NCI-H1417 (cell line): Measurements from ENCODE around the gene DAAM1.

Source experiments
- DNase-seq, 3 experiments: peaks; one replicate each; lab custom pipeline; 2025; lab: John Stamatoyannopoulos, UW

Gene DAAM1

GRCh38 chr14:59341858-59342477, 153.5 kb downstream of the DAAM1 start:
- no peak for DNase-seq

DNA sequence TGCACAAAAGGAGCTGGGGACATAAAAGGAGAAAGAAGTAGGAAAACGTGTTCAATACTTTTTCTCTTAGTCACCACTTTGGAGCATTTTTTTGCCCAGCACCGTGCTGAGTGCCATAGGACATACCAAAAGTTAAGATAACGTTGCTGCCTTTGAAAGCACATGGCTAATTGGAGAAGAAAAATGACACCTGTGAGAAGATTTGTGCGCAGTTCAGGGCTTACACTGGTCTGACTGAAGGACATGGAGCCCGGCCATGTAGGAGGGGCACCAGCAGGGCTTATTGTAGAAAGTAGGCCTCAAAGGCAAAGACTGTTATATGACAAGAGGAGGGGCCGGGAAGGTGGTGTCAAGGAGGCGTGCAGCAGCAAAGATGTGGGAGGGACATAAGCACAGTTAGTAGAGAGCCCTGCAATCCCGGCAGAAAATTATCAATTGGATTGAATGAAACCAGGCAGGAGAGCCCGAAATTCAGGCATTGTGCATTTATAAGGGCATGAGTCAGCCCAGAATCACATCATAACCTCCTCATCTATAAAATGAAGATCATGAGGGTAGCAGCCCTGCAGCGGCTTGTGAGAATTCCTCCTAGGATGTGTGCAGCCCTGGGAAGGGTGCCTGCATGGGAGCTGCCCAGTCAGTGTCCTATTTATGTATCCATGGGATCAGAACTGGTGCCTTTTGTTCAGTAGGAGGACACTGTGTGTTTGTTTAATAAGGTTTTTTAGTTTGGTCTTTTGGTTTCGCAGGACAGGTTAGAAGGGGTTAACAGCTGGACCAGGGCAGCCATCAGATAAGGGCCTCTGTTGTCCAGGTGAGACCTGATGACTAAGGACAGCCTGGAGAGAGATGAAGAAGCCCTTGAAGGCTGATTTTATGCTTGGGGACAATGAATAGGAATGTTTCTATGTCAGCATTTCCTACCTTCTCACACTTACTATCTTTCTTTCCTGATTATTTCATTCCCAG, 154.3 kb downstream of the DAAM1 start:
- DNase-seq: no peak

GRCh38 chr14:59343585-59343984, 155.1 kb downstream of the DAAM1 start:
- peak in 2 of 3 experiments; percentile 15 to 43 for DNase-seq

GRCh38 chr14:59344016-59344415, 155.5 kb downstream of the DAAM1 start:
- no peak for DNase-seq

GRCh38 chr14:59344691-59345455, 156.4 kb downstream of the DAAM1 start:
- DNase-seq: no peak

DNA sequence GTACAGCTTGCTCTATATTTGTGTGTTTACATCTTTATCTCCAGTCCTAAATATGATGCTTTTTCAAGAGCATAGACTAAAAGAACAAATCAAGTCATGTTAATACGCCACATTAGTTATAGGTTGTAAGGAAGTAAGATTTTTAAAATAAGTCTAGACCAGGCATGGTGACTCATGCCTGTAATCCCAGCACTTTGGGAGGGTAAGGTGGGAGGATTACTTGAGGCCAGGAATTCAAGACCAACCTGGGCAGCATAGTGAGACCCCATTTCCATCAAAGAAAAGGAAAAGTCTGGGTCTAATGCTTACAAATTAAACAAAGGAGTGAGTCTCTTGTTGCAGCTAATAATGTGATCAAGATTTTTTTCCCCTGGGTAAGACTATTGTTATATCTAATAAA, 157.9 kb downstream of the DAAM1 start:
- DNase-seq: no peak

- DNase-seq: no peak
Measured at GRCh38 chr14:59346796-59347510, 158.5 kb downstream of the DAAM1 start.

GRCh38 chr14:59347511-59347900, 159.0 kb downstream of the DAAM1 start:
- no peak for DNase-seq

DNA sequence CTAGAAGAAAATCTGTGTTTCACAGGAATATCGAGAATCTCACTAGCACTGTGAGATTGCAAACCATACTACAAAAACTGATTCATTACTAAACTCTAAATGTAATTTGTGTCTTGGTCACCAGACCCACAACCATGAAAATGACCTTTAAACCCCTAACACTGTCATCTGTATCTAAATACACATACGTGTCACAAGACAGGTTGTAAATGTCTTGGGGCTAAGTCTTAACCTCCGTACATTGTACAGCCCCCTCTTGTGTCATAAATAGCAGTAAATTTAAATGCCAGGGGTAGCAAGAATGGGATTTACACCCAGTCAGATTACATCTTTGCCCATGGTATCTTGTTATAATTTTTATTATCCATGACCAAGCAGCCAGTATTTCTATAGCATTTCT, 159.4 kb downstream of the DAAM1 start:
- no peak for DNase-seq

- no peak for DNase-seq
Measured at GRCh38 chr14:59349258-59349701, 160.8 kb downstream of the DAAM1 start.

- DNase-seq: no peak
Measured at GRCh38 chr14:59352961-59353360, 164.5 kb downstream of the DAAM1 start.

- DNase-seq: no peak
Measured at GRCh38 chr14:59354666-59355065, 166.2 kb downstream of the DAAM1 start.

DNA sequence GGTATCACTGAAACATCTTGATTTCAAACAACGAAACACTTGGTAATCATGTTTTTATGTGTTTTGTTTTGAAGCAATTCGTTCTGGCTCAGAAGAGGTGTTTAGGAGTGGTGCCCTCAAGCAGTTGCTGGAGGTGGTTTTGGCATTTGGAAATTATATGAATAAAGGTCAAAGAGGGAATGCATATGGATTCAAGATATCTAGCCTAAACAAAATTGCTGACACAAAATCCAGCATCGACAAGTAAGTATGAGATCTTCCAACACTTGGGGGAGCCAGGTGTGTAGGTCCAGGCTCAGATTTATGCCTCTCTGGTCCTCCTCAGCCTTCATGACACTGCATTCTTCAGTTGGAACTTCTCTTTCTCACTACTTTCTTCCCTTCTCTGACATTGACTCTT, 166.6 kb downstream of the DAAM1 start:
- DNase-seq: no peak

- DNase-seq: peak in 2 of 3 experiments; percentile 2 to 49
Measured at GRCh38 chr14:59356312-59356711, 167.8 kb downstream of the DAAM1 start.

DNA sequence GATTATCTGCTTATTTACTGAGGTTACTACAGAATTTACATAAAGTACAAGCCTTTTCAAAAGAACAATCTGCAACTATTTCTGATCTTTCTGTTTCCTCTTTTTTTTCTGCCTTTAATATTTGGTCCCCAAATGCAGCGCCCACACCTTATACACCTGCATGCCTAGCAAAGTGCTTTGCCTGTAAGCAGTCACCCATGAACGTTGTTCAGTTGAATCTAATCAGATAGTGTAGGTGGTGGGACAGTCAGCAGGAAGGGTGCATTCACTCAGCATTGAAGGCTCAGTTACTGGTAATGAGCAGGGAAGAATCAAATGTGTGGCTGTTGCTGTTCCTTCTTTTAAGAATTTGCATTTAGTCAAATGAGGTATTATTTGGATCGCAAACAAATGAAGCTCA, 168.3 kb downstream of the DAAM1 start:
- no peak for DNase-seq

DNA sequence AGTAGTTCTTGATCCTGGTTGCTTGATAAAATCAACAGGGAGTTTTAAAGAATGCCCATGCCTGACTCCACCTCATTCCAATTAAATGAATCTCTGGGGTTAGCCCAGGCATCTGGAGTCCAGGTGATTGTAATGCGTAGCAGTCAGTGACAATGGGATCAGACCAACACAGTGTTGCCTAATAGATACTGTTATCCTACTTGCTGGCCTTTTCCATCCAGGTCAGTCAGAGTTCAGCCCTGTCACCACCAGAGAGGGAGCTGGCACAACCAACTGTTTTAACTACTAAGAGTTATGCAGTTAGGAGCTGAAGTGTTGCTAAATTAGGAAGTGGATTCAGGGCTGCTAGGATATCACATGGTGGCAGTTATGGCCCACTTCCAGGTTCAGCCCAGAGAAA, 169.6 kb downstream of the DAAM1 start:
- no peak for DNase-seq

GRCh38 chr14:59358784-59359183, 170.3 kb downstream of the DAAM1 start:
- no peak for DNase-seq

- DNase-seq: no peak
Measured at GRCh38 chr14:59359431-59360124, 171.1 kb downstream of the DAAM1 start.

DNA sequence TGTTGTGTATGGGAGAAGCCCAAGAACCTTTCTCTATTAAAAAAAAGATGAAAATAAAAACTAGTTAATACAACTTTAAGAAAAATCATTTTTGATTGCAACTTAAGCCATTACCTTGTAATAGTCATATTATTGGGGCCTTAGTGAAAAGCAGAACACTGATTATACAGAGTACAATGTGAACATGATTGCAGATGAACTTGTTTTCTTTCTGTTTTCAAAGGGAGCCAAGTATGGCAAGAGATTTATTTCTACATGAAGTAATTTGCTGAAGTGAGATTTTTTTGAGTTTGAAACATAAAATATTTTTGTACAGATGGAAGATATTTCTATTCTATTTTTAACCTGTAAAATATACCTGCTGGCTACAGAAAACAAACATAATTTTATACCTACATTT, 171.8 kb downstream of the DAAM1 start:
- no peak for DNase-seq

GRCh38 chr14:59360923-59361794, 172.7 kb downstream of the DAAM1 start:
- DNase-seq: peak in 2 of 3 experiments; percentile 77 to 86
